HG03064 (cell line): ENCODE data around the gene PEMT.

Source experiments
- ATAC-seq: cut with Tn5 transposase; IDR thresholded peaks from one replicate; pipeline ENCODE4 v1.9.1; 2021; ENCODE audit warnings: low read depth; ENCODE audit not compliant: unreplicated experiment

Gene PEMT

DNA sequence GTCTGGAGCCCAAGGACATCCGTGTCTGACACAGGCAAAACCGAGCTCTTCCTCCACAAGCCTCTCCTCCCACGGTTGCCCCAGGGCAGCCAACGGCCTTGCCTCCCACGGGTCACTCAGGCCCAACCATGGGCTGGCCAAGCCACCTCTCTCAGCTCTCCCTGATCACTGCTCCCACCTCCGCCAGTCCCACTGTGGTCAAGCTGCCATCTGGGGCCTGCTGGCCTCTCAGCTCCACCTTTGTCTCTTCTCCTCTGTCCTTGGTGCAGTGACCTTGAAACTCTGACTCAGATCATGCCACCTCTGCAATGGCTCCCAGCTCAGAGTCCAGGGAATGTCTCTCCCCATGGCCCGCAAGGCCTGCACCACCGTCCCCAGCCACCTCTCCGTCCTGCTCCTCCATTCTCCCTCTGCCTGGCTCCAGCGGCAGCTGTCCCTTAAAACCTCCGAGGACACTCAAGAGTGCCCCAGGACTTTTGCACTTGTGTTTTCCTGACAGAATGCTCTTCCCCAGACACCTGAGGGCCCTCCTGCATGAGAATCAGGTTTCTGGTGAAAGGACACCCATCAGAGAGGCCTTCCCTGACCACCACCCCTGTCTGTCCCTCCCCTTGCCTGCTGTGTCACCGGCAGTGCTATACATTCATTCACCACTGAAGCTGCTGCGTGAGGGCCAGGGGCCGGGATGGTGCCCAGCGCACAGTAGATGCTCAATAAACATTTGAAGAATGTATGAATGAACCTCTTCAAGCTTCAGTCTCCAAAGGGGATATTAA lies 19.3 kb downstream of the PEMT start:
- ATAC-seq = no peak

DNA sequence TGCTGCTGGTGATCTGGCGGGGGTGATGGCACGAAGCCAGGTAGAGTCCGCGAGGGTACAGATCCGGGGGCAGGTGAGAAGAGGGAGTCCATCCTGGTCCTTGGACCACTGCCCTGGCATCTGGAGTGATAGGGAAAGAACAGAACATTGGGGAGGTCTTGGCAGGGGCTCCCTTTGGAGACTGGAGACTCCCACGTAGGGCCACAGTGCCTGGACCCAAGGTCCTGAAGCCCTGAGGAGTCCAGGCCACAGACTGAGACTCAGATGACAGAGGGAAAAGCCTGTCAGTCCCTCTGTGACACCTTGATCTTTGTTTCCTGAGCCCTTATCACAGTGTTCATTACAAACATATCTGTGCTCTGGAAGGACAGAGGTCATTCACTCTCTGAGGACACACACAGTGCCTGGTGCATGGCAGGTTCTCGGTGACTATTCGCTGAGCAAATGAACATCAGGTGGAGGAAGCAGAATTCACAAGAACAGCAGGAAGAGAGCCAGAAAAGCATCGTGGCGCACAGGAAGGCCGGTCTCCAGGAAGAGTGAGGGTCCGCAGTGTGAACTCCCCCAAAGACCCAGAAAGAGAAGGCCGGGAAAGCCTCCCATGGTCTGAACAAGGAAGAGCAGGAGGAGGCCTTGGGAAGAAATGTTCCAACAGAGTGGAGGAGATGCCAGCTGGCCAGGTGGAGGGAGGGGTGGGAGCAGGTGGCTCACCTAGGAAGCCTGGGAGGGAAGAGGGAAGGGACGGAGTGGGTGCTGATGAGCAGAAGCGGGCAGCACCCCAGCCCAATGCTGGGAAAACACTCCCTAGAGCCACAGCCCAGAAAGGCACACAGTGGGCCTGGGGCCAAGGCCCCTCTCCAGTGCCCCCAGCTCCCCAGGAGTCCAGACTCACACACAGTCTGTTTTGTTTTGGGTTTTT lies 20.5 kb downstream of the PEMT start:
- no peak for ATAC-seq

DNA sequence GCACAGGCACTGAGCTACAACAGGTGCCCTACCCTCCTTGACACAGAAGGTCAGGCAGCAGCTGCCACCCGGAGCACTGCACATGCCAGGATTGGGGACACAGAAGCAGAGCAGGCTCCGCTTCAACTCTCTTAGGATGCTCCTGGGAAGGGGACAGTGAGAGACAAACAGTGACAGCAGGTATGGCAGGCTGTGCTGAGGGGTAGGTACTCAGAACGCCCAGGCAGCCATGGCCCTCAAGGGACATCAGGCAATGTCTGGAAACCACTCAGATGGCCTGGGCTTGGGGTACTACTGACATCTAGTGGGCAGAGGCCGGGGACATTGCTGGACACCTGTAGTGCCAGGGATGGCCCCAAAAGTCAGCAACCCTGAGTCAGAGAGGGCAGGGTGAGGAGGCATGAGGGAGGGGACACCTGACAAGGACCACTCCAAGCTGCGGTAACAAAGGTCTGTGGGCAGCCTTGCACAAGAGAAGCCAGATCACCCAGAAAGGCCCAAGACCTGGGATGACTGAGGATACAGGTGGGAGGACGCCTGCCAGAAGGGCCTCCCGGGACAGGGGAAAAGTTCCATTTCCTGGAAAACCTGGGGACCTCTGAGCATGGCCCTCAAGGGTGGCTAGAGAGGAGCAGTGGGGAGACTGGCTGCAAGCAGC lies 21.2 kb downstream of the PEMT start:
- ATAC-seq = no peak

- ATAC-seq = no peak
These were observed 21.8 kb downstream of the PEMT start for GRCh38 chr17:17569691-17570090.

- ATAC-seq = no peak
These were observed 22.7 kb downstream of the PEMT start for GRCh38 chr17:17568772-17569195.

DNA sequence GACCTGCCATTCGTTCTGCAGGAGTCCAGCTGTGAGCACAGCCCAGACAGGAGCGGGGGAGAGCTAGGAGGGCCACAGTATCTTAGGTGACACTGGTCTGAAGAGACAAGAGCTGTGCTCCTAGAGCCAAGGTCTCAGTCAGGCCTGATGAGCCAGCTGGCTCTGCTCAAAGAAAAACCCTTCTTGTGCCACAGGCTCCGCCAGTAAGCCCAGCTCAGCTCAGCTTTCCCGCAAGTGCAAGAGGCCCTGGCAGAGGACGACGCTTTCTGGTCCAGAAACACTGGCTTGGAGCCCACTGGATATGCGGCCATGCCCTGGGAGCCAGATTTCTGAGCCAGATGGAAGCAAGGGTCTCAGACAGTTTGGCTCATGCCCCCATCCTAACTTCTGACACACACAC lies 23.9 kb downstream of the PEMT start:
- no peak for ATAC-seq

- no peak for ATAC-seq
These were observed 24.5 kb downstream of the PEMT start for GRCh38 chr17:17566896-17567513.

DNA sequence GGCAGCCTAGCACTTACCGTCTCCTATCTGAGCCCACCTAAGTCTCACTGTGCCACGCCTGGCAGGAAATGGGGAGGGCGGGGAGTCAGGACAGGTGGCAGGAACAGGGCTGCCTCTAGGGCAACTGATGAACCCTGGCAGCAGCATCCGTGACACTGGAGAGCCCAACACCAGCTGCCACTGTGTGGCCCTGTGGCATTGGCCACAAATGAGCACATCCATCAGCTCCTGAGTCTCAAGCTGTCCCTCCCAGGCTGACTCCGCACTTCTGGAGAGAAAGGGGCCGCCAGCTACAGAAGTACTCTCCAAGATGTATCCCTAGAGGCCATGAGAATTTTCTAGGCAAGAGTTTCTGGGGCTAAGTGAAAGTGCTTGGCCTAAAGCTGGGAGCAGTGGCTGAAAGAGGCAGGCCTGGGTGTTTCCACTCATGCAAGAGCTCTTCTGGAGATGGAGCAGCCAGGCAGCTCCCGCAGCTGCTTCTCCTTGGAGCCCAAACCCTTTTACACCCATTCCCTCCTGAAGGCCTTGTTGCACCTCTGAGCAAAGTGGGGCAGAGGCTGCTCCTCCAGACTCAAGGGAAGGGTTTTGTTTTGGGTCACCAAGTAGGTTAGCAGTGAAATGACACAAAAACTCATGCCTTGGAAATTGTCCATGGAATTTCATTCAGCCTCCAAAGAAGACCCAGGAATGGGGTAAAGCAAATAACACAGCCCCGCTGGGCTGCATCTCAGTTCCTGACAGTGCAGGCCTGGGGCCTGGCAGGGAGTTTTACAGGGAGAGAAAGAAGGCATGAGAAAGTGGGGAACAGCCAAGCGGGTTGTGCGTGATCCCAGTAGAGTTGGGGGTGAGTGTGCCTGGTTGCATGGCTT lies 25.8 kb downstream of the PEMT start:
- no peak for ATAC-seq

DNA sequence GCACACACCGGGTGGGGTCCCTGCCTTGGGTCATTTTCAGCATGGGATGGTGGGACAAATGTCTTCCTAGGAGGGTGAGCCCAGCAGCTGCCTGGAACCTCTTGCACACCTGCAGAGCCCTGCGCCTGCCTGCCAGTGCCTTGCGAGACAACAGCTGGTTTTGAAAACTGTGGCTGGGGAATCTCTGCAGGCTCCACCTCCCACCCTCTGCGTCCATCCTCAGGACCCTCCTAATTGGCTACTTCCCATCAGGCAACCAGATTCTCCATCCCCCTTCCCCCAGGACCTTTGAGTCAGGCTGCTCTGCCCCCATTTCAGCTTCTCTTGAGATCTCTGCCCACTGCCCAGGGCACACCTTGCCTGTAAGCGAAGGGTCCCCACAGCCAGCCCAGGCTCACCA lies 26.6 kb downstream of the PEMT start:
- ATAC-seq = no peak

DNA sequence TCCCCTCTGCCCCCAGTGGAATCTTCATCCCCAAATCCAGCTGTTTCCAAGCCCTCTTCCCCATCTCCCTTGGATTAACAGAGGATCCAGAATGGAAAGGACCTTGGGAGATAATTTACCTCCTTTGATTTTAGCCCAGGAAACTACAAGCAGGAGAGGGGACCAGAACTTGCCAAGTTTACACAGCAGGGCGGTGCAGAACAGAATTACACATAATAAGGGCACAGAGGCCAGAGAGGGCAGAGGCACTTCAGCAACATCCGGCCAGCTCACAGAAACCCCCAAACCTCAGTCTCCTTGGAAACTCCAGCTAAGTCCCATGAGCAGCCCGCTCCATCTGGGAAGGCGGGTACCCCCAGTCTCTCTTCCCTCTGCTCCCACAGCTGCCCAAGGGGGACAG lies 27.2 kb downstream of the PEMT start:
- ATAC-seq = no peak

DNA sequence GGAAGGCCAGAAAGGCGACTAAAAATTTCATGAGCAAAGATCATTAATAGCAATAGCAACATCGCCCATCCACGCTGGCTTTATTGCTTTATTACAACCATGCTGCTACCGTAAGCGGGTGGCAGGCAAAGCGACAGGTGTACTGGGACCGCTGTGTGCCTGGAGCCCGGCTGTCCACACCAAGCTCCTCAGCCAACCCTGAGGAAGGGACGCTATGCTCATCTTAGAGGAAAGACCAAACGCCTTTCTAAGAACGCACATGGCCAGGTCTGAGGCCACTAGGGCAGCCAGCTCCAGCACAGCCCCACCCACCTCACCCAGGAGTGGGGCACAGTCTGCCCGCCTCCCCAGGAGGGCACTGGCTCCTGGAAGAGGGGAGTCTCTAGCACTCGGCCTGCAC lies 28.0 kb downstream of the PEMT start:
- no peak for ATAC-seq

DNA sequence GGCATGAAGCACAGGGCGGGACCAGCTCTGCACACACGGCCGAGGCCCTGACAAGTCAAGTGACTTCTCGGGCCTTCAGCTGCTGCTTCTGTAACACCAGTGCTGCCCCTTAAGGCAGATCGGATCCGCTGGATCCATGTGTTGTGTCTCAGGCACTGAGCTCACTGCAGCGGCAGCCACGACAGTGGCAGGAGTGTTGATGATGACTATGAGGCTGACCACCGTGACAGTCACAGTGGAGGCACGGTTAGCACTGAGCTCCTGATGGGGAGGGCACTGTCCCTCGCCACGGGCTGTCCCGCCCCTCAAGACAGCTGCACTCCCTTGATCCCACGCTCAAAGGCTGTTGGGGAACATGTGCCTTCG lies 29.4 kb downstream of the PEMT start:
- no peak for ATAC-seq

DNA sequence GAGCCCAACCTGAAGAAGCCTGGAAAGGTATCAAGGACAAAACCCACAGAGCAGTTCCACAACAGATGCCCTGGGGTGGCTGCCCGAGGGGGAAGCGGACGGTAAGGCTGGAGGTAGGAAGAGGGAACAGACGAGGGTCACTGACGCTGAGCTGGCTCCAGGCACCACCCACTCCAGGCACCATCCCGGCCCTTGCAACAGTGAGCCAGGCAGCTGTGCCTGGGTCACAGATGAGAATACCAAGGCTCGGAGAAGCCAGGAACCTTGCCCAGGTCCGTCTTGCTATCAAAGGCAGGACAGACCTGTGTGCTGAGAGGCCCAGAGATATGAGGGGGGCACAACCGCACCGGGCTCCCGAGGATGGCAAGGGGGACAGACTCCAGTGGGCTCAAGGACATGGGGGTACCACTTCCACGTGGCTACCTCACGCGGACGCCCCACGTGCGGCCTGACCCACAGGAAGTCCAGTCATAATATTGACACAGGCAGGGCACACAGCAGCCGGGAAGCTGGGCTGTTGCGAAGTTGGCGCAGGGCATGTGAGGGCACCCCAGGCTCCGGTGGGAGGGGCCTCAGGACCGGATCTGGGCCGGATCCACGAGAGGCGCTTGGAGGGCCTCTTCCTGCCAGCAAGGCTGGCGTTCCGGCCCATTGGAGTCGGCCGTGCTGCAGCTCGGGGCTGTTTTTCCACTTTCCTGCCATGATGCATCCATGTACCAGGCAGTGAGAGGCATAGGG lies 29.9 kb downstream of the PEMT start:
- ATAC-seq = no peak

GRCh38 chr17:17560975-17561374 lies 30.5 kb downstream of the PEMT start:
- ATAC-seq = no peak

GRCh38 chr17:17560167-17560566 lies 31.3 kb downstream of the PEMT start:
- ATAC-seq = no peak

DNA sequence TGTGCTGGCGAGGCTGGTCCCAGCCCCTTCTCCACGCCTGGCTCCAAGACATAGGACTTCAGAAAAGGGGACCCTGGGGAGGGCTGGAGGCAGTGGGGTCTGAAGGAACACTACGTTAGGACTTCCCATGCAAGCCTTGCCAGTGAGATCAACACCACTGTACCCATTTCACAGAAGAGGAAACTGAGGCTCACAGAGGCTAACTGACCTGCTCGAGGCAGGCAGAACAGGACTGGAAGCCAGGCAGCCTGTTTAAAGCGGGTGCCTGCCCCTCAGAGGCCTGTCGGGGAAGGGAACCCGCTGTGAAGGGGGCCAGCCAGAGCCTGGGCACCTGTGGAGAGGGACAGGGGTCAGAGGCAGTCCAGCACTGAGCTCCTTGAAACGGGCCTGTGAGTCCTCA lies 32.3 kb downstream of the PEMT start:
- no peak for ATAC-seq

- no peak for ATAC-seq
These were observed 33.1 kb downstream of the PEMT start for GRCh38 chr17:17558431-17558830.

DNA sequence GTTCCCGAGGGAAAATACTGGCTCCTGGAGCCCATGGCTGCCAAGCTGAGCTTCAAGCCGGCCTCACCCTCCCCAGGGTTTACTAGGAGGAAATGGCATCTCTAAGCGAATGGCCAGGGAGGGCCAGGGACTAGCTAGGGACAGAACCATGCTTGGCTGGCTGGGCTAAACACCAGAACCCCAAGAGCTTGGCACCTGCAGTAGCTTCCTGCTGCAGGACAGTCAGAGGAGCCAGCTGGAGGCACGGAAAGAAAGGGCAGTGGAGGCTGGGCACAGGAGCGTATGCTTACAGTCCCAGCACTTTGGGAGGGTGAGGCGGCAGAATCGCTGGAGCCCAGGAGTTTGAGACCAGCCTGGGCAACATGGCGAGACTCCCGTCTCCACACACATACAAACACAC lies 33.7 kb downstream of the PEMT start:
- ATAC-seq = no peak

DNA sequence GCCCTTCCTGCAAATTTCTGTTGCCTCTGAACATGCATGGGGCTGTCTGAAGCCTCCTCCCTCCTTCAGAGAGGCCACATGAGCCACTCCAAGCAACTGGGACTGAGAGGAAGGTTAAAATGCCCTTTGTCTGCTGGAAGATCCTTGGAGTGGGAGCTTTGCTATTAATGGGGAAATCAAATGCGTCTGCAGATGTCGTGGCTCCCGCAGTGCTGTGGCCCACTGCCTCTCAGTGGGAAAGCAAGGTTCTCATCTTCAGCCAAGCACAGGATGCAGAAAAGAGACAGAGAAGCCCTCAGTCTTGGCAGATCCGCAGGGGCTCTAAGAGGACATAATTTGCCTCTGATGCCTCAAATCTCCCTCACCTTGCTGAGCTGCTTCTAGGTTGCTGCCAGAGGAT lies 34.8 kb downstream of the PEMT start:
- ATAC-seq = no peak
